Measurements from ENCODE around the gene ZBTB32.

ZBTB32 gene

GRCh38 chr19:35757749-35758608 is 53.6 kb downstream of the ZBTB32 start, which contains the start of gene PROSER3:
PROSER3 (plus strand) TSS chr19:35758176; CDS start chr19:35758216, 40 bp downstream.
- TF ChIP-seq CTCF (IDR thresholded peaks at IDR 0.05; ENCODE audit: insufficient read depth, low read depth, low read length, missing control alignments): no peak
- peak; percentile 100 for DNase-seq (ENCODE audit: low read depth)
- peak within 1 kb of the TSS; percentile 99 for H3K4me3 ChIP-seq (ENCODE audit: low read length)

DNA sequence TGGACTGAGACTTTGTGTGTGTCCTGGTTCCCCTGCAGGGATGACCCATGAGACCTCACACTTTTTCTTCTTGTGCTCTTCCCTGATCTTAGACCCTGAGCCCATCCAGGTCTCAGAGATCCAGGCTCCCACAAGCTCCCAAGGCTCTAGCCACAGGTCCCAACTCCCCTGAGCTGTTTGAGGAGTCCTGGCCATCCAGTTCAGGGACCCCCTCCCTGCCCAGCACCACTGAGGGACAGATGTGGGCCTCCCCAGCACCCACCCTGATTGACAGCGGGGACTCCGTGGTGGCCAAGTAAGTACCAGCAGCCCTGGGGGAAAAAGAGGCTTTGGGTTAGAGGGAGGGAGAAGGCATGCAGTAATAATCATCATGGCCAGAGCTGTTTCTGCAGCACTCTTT is 55.3 kb downstream of the ZBTB32 start:
- no peak for DNase-seq (ENCODE audit: low read depth)
- no peak overlapping the region for H3K4me3 ChIP-seq (ENCODE audit: low read length)
- TF ChIP-seq CTCF (IDR thresholded peaks at IDR 0.05; ENCODE audit: insufficient read depth, low read depth, low read length, missing control alignments): no peak

GRCh38 chr19:35760711-35761349 is 56.5 kb downstream of the ZBTB32 start:
- no peak overlapping the region for H3K4me3 ChIP-seq (ENCODE audit: low read length)
- TF ChIP-seq CTCF (IDR thresholded peaks at IDR 0.05; ENCODE audit: insufficient read depth, low read depth, low read length, missing control alignments): no peak
- DNase-seq (ENCODE audit: low read depth): no peak

- TF ChIP-seq CTCF (IDR thresholded peaks at IDR 0.05; ENCODE audit: insufficient read depth, low read depth, low read length, missing control alignments): no peak
- no peak overlapping the region for H3K4me3 ChIP-seq (ENCODE audit: low read length)
- no peak for DNase-seq (ENCODE audit: low read depth)
These were observed 60.3 kb downstream of the ZBTB32 start for GRCh38 chr19:35764432-35765315.

Measured in epithelial cell of esophagus (primary cell).